Measurements from ENCODE around the gene GDI2. TPM values are rescaled to one million over a fixed set of nuclear protein-coding genes. Genes with fewer than 3 reads are reported as not detected.
"Not testable (repeated sequence)": the region's sequence is repeated elsewhere in the genome, so short reads cannot be mapped to it uniquely, and the experiment has no call there.

Gene GDI2
- total and polyA plus RNA-seq, 12 donors = 45.3 to 412 (median 222) TPM

- H3K27ac ChIP-seq = no peak overlapping the region
- WGBS, 4 donors = 89 to 92% (median 91%) methylated on average over 16 of the region's 16 CpGs
- H3K36me3 ChIP-seq (replicated peaks in 1 of 2) = no peaks in the 10 kb centered on the region
- DNase-seq = no peak
- H3K9me3 ChIP-seq (replicated peaks in 1 of 3) = no peaks in the 10 kb centered on the region
- H3K27me3 ChIP-seq = no peaks in the 10 kb centered on the region
- TF ChIP-seq CTCF (IDR thresholded peaks at IDR 0.05) (no peak), POLR2A (IDR thresholded peaks at IDR 0.05) (no peak)
- intact Hi-C loops (cut with DNase I) = loop anchor here in 1 of 2 donors (10.0 kb wide), 1 partner anchor 46 kb away; no protein-coding TSS in a partner anchor
- H3K4me1 ChIP-seq (replicated peaks in 1 of 2) = no peaks in the 10 kb centered on the region
- no peak overlapping the region for H3K4me3 ChIP-seq
These were observed 15.5 kb upstream of the GDI2 start for GRCh38 chr10:5828725-5829124.

- no peaks in the 10 kb centered on the region for H3K36me3 ChIP-seq (replicated peaks in 1 of 2)
- intact Hi-C loops (cut with DNase I) = loop anchor here in 1 of 2 donors (10.0 kb wide), 1 partner anchor 47 kb away; no protein-coding TSS in a partner anchor
- no peaks in the 10 kb centered on the region for H3K9me3 ChIP-seq (replicated peaks in 1 of 3)
- H3K27me3 ChIP-seq = no peaks in the 10 kb centered on the region
- H3K4me1 ChIP-seq (replicated peaks in 1 of 2) = no peaks in the 10 kb centered on the region
- no peak overlapping the region for H3K4me3 ChIP-seq
- DNase-seq = no peak
- H3K27ac ChIP-seq = no peak overlapping the region
- no peak for TF ChIP-seq CTCF (IDR thresholded peaks at IDR 0.05)
- no peak for TF ChIP-seq POLR2A (IDR thresholded peaks at IDR 0.05)
- 83 to 90% (median 86%) methylated on average over 6 of the region's 6 CpGs for WGBS, 4 donors
These were observed 14.6 kb upstream of the GDI2 start for GRCh38 chr10:5827841-5828240.

- 87 to 95% (median 92%) methylated on average over 6 of the region's 6 CpGs for WGBS, 4 donors
- not testable (repeated sequence) for H3K4me3 ChIP-seq; H3K4me1 ChIP-seq (replicated peaks in 1 of 2); H3K27me3 ChIP-seq; H3K36me3 ChIP-seq (replicated peaks in 1 of 2); DNase-seq; H3K9me3 ChIP-seq (replicated peaks in 1 of 3); H3K27ac ChIP-seq
- intact Hi-C loops (cut with DNase I) = loop anchor here in 1 of 2 donors (10.0 kb wide), 1 partner anchor 48 kb away; no protein-coding TSS in a partner anchor
These were observed 13.3 kb upstream of the GDI2 start for GRCh38 chr10:5826511-5826910.

- peak in 2 of 7 donors; percentile 25 to 47 for DNase-seq
- intact Hi-C loops (cut with DNase I) = loop anchor here in 1 of 2 donors (10.0 kb wide), 1 partner anchor 46 kb away; no protein-coding TSS in a partner anchor
- WGBS, 4 donors = 70 to 88% (median 82%) methylated on average over 6 of the region's 6 CpGs
- TF ChIP-seq CTCF (IDR thresholded peaks at IDR 0.05) (no peak), POLR2A (IDR thresholded peaks at IDR 0.05) (no peak)
- Histone ChIP-seq H3K4me3 (no peak overlapping the region), H3K27me3 (no peaks in the 10 kb centered on the region), H3K4me1 (replicated peaks in 1 of 2) (peaks cover 0 to 11% of the 10 kb centered on the region in 2 donors), H3K9me3 (replicated peaks in 1 of 3) (no peaks in the 10 kb centered on the region), H3K36me3 (replicated peaks in 1 of 2) (no peaks in the 10 kb centered on the region), H3K27ac (no peak overlapping the region)
These were observed 5.7 kb upstream of the GDI2 start for GRCh38 chr10:5818894-5819293.

- Histone ChIP-seq H3K4me3 (no peak overlapping the region), H3K36me3 (replicated peaks in 1 of 2) (no peaks in the 10 kb centered on the region), H3K27ac (no peak overlapping the region), H3K27me3 (no peaks in the 10 kb centered on the region), H3K9me3 (replicated peaks in 1 of 3) (no peaks in the 10 kb centered on the region), H3K4me1 (replicated peaks in 1 of 2) (peaks cover 0 to 11% of the 10 kb centered on the region in 2 donors)
- intact Hi-C loops (cut with DNase I) = loop anchor here in 1 of 2 donors (10.0 kb wide), 1 partner anchor 47 kb away; no protein-coding TSS in a partner anchor
- no peak for TF ChIP-seq CTCF (IDR thresholded peaks at IDR 0.05)
- no peak for TF ChIP-seq POLR2A (IDR thresholded peaks at IDR 0.05)
- no peak for DNase-seq
- WGBS, 4 donors = 86 to 100% (median 90%) methylated on average over 2 of the region's 2 CpGs
These were observed 4.8 kb upstream of the GDI2 start for GRCh38 chr10:5818048-5818331.

Measured in adrenal gland (tissue), 12 donors.